Activated CD4-positive, CD25-positive, alpha-beta regulatory T cell treated with anti-CD3 and anti-CD28 coated beads, Interleukin-2, amount 50 U/mL, for 16 hours (primary cell): ENCODE data around the gene MATN4.

Source experiments
- DNase-seq: peaks from one replicate; pipeline ENCODE4 v3.0.0-alpha.2; 2020; ENCODE audit warnings: low read depth, low spot score

MATN4 gene

DNA sequence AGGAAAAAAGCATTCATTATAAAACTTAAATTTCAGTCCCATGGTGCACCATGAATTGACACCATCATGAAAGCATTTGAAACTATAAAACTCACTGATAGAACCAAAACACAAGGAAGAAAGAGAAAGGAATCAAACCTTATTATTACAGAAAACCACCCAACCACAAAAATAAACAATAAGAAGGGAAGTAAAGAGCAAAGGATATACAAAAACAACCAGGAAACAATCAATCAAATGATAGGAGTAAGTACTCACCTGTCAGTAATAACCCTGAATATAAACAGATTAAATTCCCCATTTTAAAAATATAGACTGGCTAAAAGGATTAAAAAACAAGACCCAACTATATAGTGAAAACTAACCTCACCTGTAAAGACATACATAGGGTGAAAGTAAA is 59.5 kb downstream of the MATN4 start:
- DNase-seq = no peak

DNA sequence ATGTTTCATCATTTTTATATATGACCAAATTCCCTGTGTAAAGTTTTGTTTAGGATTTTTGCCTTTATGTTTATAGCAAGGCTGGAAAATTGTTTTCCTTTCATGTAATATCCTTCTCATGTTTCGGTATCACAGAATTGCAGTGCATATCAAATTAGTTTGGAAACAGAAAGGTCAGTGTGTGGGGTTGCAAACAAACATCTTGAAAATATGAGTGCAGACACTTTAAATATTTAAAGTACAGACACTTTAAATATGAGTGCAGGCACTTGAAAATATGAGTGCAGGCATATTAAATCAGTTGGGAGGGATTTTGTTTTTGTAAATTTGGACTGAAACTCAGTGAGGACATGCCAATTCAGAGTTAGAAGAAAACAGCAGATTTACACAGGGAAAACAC is 60.2 kb downstream of the MATN4 start:
- no peak for DNase-seq

DNA sequence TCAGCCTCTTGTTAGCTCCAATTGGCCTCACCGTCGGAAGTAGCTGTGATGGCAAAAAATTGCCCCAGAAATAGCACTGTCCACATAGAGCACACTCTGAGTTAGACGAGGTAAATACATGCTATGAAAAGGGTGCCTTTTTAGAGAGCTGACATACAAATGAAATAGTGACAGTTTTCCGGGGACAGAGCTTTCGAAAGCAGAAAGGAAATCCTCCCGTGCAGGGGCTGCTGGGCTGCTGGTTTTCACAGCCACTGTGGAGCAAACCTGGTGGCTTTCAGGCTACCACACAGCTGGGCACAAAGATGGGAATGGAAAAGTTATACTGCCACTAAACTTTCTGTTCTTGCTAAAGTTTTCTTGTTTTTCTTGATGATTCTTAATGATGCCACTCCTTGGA is 62.0 kb downstream of the MATN4 start:
- DNase-seq = no peak
